B cell (primary cell): ENCODE data around the gene FADS6. TPM values are rescaled to one million over a fixed set of nuclear protein-coding genes. Genes with fewer than 3 reads are reported as not detected.

Experiments used
- ATAC-seq: fragments of 200-7000 bp; cut with Tn5 transposase; one replicate; pipeline ENCODE4 v1.10.0; 2021; ENCODE audit warnings: low read depth, mild to moderate bottlenecking, moderate number of reproducible peaks, moderate library complexity
- CTCF ChIA-PET: fragments of 350-600 bp; sonication (Branson Sonifier 250); formaldehyde crosslinking; loops from one replicate; lab custom pipeline; 2021; ENCODE audit warnings: antibody characterized with exemption, inconsistent platforms; lab: Charles Lee
- POLR2A ChIA-PET: fragments of 350-600 bp; sonication (Branson Sonifier 250); formaldehyde crosslinking; loops from one replicate; lab custom pipeline; 2021; ENCODE audit warnings: antibody characterized with exemption; lab: Charles Lee
- DNase-seq: peaks from one replicate; pipeline ENCODE4 v3.0.0; 2013
- H2AFZ ChIP-seq: 2 replicates; pipeline ENCODE4 v1.6.1; 2012; ENCODE audit warnings: mild to moderate bottlenecking, low read depth, low read length; ENCODE audit not compliant: insufficient read depth, poor library complexity, severe bottlenecking
- H3K27ac ChIP-seq, 2 donors: 1 replicate in 1 of 2; 2 replicates in 1 of 2; pipeline ENCODE4 v1.5.1; 2012 to 2013; ENCODE audit warnings: low read length in 2 of 2, mild to moderate bottlenecking in 2 of 2, moderate library complexity in 1 of 2
- H3K27me3 ChIP-seq, 4 experiments: fragments of 200-600 bp in 1 of 4; sonication (generic) in 1 of 4; replicated peaks in 1 of 4; 1 replicate in 2 of 4; 2 replicates in 2 of 4; pipeline versions ENCODE4 v1.6.1 to v1.7.0; 2013 to 2016; ENCODE audit warnings: low read length in 3 of 4, mild to moderate bottlenecking in 2 of 4, mixed read lengths in 1 of 4, moderate library complexity in 1 of 4; ENCODE audit not compliant: insufficient read depth in 4 of 4, control insufficient read depth in 3 of 4; ENCODE audit errors: control extremely low read depth in 1 of 4
- H3K36me3 ChIP-seq, 2 experiments: replicated peaks in 1 of 2; 1 replicate in 1 of 2; 2 replicates in 1 of 2; pipeline versions ENCODE4 v1.6.1 to v1.7.1; 2013; ENCODE audit warnings: low read length in 1 of 2; ENCODE audit not compliant: insufficient read depth in 2 of 2, control insufficient read depth in 1 of 2; ENCODE audit errors: control extremely low read depth in 1 of 2, extremely low read depth in 1 of 2
- H3K4me1 ChIP-seq, 2 donors: fragments of 200-600 bp in 1 of 2; sonication (generic) in 1 of 2; 1 replicate in 1 of 2; 2 replicates in 1 of 2; pipeline versions ENCODE4 v1.5.1 to v1.6.1; 2013 to 2017; ENCODE audit warnings: low read length in 2 of 2; ENCODE audit not compliant: control insufficient read depth in 2 of 2, insufficient read depth in 2 of 2
- H3K4me2 ChIP-seq: replicated peaks from 2 replicates; pipeline ENCODE3; 2012; ENCODE audit warnings: mild to moderate bottlenecking, low read depth, low read length; ENCODE audit not compliant: poor library complexity, severe bottlenecking
- H3K4me3 ChIP-seq, 5 experiments: fragments of 200-600 bp in 1 of 5; sonication (generic) in 1 of 5; 1 replicate in 3 of 5; 2 replicates in 2 of 5; pipeline versions ENCODE4 v1.5.1 to v1.7.0; 2011 to 2016; ENCODE audit warnings: low read length in 4 of 5, mild to moderate bottlenecking in 4 of 5, low read depth in 2 of 5, control low read depth in 1 of 5, moderate library complexity in 1 of 5; ENCODE audit not compliant: insufficient read depth in 1 of 5; ENCODE audit errors: control extremely low read depth in 1 of 5, extremely low read depth in 1 of 5
- H3K79me2 ChIP-seq: fragments of 200-600 bp; sonication (generic); one replicate; pipeline ENCODE4 v1.6.0; 2016; ENCODE audit warnings: low read length; ENCODE audit not compliant: control insufficient read depth, insufficient read depth
- H3K9ac ChIP-seq: fragments of 200-600 bp; sonication (generic); 2 replicates; pipeline ENCODE4 v1.6.1; 2017; ENCODE audit warnings: mild to moderate bottlenecking, low read length, moderate library complexity
- H3K9me3 ChIP-seq, 3 donors: one replicate each; pipeline versions ENCODE4 v1.6.1 to v1.7.1; 2013; ENCODE audit warnings: low read length in 2 of 3; ENCODE audit not compliant: control insufficient read depth in 2 of 3, insufficient read depth in 1 of 3; ENCODE audit errors: control extremely low read depth in 1 of 3
- H4K20me1 ChIP-seq: 2 replicates; pipeline ENCODE4 v1.6.0; 2012; ENCODE audit warnings: mild to moderate bottlenecking, low read length; ENCODE audit not compliant: insufficient read depth, control insufficient read depth, poor library complexity, severe bottlenecking
- H3K27ac Mint-ChIP-seq: one replicate; pipeline ENCODE4 v1.8.0; 2021; ENCODE audit warnings: mixed read lengths
- H3K27me3 Mint-ChIP-seq: one replicate; pipeline ENCODE4 v1.8.0; 2021; ENCODE audit warnings: mixed read lengths
- H3K4me1 Mint-ChIP-seq: one replicate; pipeline ENCODE4 v1.8.0; 2021; ENCODE audit warnings: mixed read lengths
- H3K4me3 Mint-ChIP-seq: one replicate; pipeline ENCODE4 v1.8.0; 2021; ENCODE audit warnings: mixed read lengths
- H3K9me3 Mint-ChIP-seq: one replicate; pipeline ENCODE4 v1.8.0; 2022; ENCODE audit warnings: mixed read lengths; ENCODE audit not compliant: insufficient read depth
- CTCF ChIP-seq: fragments of 200-600 bp; IDR thresholded peaks from one replicate; pipeline ENCODE4 v1.8.0; 2022; ENCODE audit warnings: antibody characterized with exemption, mild to moderate bottlenecking
- EZH2 ChIP-seq: IDR thresholded peaks from 2 replicates; pipeline ENCODE4 v1.6.1; 2012; ENCODE audit warnings: borderline replicate concordance, low read depth, mild to moderate bottlenecking, moderate library complexity, low read length; ENCODE audit not compliant: insufficient read depth, poor library complexity, severe bottlenecking
- WGBS: methylation state at CpG from one replicate; pipeline ENCODE4 v1.1.5; 2013; ENCODE audit warnings: missing lambda C conversion rate; ENCODE audit not compliant: insufficient coverage; 5-methylcytosine and 5-hydroxymethylcytosine counted together
- intact Hi-C: fragments of 100-400 bp; cut with micrococcal nuclease; formaldehyde crosslinking; loops from one replicate; pipeline ENCODE4 v1.10.0; 2022
- polyA plus RNA-seq: library from polyadenylated mRNA; depleted of rRNA; stranded (reverse); fragments of >200 nt; gene quantifications from 2 replicates; pipeline ENCODE4 v1.2.3, GENCODE V29; 2012
- total RNA-seq, 2 donors: library from RNA; stranded (reverse); fragments of 120-200 nt in 1 of 2; gene quantifications; 1 replicate in 1 of 2; 2 replicates in 1 of 2; pipeline versions ENCODE4 v1.2.3 to v1.2.4, GENCODE V29; 2013 to 2022

FADS6 gene
- total and polyA plus RNA-seq, 2 donors (not counting 1 experiment from before 2014, with no cell fraction given): not detected

GRCh38 chr17:74892013-74892841, 1.2 kb downstream of the FADS6 start:
- TF ChIP-seq CTCF (no peak), EZH2 (no peak)
- H3K27me3 Mint-ChIP-seq: peaks cover 45% of the 10 kb centered on the region
- ATAC-seq: no peak
- no peak overlapping the region for H3K4me2 ChIP-seq
- CTCF ChIA-PET: interaction anchor here (0.7 to 0.8 kb wide), 2 partner anchors 232 to 521 kb away, joined by 3 read pairs; no protein-coding TSS in a partner anchor
- 77% methylated on average over 19 of the region's 20 CpGs for WGBS
- H3K4me3 Mint-ChIP-seq: peak overlapping the region; percentile 23
- no peak overlapping the region for H3K27ac ChIP-seq
- peaks cover 6 to 16% of the 10 kb centered on the region in 2 donors for H3K4me1 ChIP-seq
- no peak for DNase-seq
- H2AFZ ChIP-seq: no peak overlapping the region
- H3K27me3 ChIP-seq: peaks cover 0 to 44% (median 9%) of the 10 kb centered on the region in 4 experiments
- no peak overlapping the region for H3K9ac ChIP-seq
- H3K27ac Mint-ChIP-seq: no peak overlapping the region
- intact Hi-C loops: no loop called here
- POLR2A ChIA-PET: no interaction called here
- H3K9me3 Mint-ChIP-seq: no peaks in the 10 kb centered on the region
- H3K36me3 ChIP-seq: no peaks in the 10 kb centered on the region
- H4K20me1 ChIP-seq: no peaks in the 10 kb centered on the region
- H3K4me3 ChIP-seq: no peak overlapping the region
- H3K79me2 ChIP-seq: no peaks in the 10 kb centered on the region
- peaks cover 0 to 6% (median 0%) of the 10 kb centered on the region in 3 donors for H3K9me3 ChIP-seq
- H3K4me1 Mint-ChIP-seq: peaks cover 2% of the 10 kb centered on the region

GRCh38 chr17:74890554-74890953, 2.9 kb downstream of the FADS6 start:
- Mint-ChIP-seq H3K4me1 (peaks cover 2% of the 10 kb centered on the region), H3K27me3 (peaks cover 41% of the 10 kb centered on the region), H3K9me3 (no peaks in the 10 kb centered on the region), H3K4me3 (no peak overlapping the region), H3K27ac (no peak overlapping the region)
- no peak overlapping the region for H3K4me2 ChIP-seq
- H3K36me3 ChIP-seq: no peaks in the 10 kb centered on the region
- TF ChIP-seq EZH2 (no peak), CTCF (no peak)
- WGBS: 97% methylated on average over 6 of the region's 7 CpGs
- H3K79me2 ChIP-seq: no peaks in the 10 kb centered on the region
- H3K9me3 ChIP-seq: peaks cover 0 to 6% (median 0%) of the 10 kb centered on the region in 3 donors
- H3K27me3 ChIP-seq: peaks cover 0 to 37% (median 7%) of the 10 kb centered on the region in 4 experiments
- DNase-seq (no peak), ATAC-seq (no peak)
- no peak overlapping the region for H3K9ac ChIP-seq
- H3K4me1 ChIP-seq: peaks cover 6 to 16% of the 10 kb centered on the region in 2 donors
- intact Hi-C loops: no loop called here
- H4K20me1 ChIP-seq: no peaks in the 10 kb centered on the region
- H2AFZ ChIP-seq: no peak overlapping the region
- H3K4me3 ChIP-seq: no peak overlapping the region
- ChIA-PET CTCF (no interaction called here), POLR2A (no interaction called here)
- no peak overlapping the region for H3K27ac ChIP-seq
